ENCODE results near the gene NRP1. TPM values are rescaled to one million over a fixed set of nuclear protein-coding genes. Genes with fewer than 3 reads are reported as not detected.

The NRP1 gene
- total RNA-seq, 1 donor from 2014 or later: 486 TPM

DNA sequence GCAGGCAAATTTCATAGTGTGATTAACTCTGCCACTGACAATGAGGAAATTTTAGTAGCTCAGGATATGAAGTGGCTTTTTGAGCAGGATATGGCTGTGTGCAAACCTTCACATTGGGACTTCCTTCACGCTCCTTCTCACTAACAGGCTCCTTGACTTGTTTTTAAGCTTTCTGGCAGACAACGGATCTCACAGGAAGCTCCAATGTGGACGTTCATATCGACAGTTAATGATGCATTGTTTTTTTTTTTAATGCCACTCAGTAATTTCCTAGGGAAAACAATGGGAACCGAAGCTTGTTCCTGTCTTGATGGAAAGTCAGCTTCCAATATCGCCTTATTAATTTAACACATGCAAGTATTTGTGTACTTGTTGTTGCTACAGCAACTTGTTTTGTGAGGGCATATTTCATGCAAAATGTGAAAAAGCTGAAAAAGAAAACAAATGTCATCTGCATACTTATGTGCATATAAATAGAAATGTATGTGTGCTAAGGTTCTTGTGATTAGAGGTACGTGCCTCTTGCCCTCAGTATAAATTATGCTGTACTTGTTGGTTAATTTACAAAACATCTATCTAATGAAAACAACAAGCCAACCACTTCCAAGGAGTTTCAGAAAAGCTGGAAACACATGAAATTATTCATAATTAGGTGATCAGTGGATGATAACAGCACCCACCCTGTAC, 84.7 kb downstream of the NRP1 start:
- Mint-ChIP-seq H3K9me3 (ENCODE audit: unreplicated experiment) (no peaks in the 10 kb centered on the region), H3K27me3 (ENCODE audit: unreplicated experiment) (peaks cover 34% of the 10 kb centered on the region), H3K4me3 (ENCODE audit: unreplicated experiment) (peak overlapping the region; percentile 38), H3K36me3 (ENCODE audit: low read depth, unreplicated experiment) (peaks cover 86% of the 10 kb centered on the region), H3K4me1 (ENCODE audit: unreplicated experiment) (peaks cover 88% of the 10 kb centered on the region), H3K27ac (ENCODE audit: unreplicated experiment) (peak overlapping the region; percentile 98)
- TF ChIP-seq, protein P1, sequence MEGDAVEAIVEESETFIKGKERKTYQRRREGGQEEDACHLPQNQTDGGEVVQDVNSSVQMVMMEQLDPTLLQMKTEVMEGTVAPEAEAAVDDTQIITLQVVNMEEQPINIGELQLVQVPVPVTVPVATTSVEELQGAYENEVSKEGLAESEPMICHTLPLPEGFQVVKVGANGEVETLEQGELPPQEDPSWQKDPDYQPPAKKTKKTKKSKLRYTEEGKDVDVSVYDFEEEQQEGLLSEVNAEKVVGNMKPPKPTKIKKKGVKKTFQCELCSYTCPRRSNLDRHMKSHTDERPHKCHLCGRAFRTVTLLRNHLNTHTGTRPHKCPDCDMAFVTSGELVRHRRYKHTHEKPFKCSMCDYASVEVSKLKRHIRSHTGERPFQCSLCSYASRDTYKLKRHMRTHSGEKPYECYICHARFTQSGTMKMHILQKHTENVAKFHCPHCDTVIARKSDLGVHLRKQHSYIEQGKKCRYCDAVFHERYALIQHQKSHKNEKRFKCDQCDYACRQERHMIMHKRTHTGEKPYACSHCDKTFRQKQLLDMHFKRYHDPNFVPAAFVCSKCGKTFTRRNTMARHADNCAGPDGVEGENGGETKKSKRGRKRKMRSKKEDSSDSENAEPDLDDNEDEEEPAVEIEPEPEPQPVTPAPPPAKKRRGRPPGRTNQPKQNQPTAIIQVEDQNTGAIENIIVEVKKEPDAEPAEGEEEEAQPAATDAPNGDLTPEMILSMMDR (IDR thresholded peaks at IDR 0.05; ENCODE audit: unreplicated experiment): no peak
- no peak for DNase-seq (ENCODE audit: low spot score)

DNA sequence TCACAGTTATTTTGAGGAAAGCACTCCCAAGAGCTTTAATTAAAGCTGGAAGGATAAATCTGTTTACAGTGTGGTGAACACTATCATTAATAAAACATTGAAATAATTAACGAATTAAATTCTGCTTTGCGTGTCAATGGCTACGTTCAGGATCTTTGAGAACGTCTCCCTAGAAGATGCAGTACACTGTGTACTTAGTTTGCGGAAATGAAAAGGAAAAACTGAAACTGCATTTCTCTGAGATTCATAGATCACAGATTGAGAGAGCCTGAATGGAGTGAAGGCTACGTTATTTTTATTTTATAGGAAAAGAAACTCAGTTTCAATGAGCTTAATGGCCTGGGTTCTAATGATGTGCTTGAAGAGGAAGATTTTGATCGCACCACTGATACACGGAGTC, 85.3 kb downstream of the NRP1 start:
- Mint-ChIP-seq H3K9me3 (ENCODE audit: unreplicated experiment) (no peaks in the 10 kb centered on the region), H3K36me3 (ENCODE audit: low read depth, unreplicated experiment) (peaks cover 85% of the 10 kb centered on the region), H3K4me1 (ENCODE audit: unreplicated experiment) (peaks cover 89% of the 10 kb centered on the region), H3K27ac (ENCODE audit: unreplicated experiment) (peak overlapping the region; percentile 98), H3K4me3 (ENCODE audit: unreplicated experiment) (peak overlapping the region; percentile 38), H3K27me3 (ENCODE audit: unreplicated experiment) (peaks cover 34% of the 10 kb centered on the region)
- no peak for DNase-seq (ENCODE audit: low spot score)
- TF ChIP-seq, protein P1 (IDR thresholded peaks at IDR 0.05; ENCODE audit: unreplicated experiment): no peak

DNA sequence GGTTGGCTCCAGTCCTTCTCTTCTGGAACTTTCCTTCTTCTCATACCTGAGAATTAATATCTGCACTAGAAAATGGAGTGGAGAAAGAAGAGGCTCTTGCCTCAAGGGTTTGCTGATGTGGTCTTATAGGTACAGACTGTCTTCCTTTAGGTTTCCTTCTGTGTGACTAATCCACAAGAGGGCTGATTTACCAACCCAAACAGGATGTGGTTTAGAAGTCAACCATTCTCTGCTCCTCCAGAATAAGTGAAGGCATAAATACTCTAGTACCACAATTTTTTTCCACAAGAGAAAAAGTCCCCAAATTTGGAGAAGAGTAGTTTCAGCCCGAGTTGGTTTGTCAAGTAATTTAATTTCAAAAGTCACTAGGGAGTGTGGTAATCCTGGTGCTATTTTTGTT, 85.8 kb downstream of the NRP1 start:
- Mint-ChIP-seq H3K27ac (ENCODE audit: unreplicated experiment) (peak overlapping the region; percentile 98), H3K27me3 (ENCODE audit: unreplicated experiment) (peaks cover 32% of the 10 kb centered on the region), H3K36me3 (ENCODE audit: low read depth, unreplicated experiment) (peaks cover 83% of the 10 kb centered on the region), H3K4me3 (ENCODE audit: unreplicated experiment) (no peak overlapping the region), H3K9me3 (ENCODE audit: unreplicated experiment) (no peaks in the 10 kb centered on the region), H3K4me1 (ENCODE audit: unreplicated experiment) (peaks cover 85% of the 10 kb centered on the region)
- DNase-seq (ENCODE audit: low spot score): no peak
- TF ChIP-seq, protein P1 (IDR thresholded peaks at IDR 0.05; ENCODE audit: unreplicated experiment): no peak

DNA sequence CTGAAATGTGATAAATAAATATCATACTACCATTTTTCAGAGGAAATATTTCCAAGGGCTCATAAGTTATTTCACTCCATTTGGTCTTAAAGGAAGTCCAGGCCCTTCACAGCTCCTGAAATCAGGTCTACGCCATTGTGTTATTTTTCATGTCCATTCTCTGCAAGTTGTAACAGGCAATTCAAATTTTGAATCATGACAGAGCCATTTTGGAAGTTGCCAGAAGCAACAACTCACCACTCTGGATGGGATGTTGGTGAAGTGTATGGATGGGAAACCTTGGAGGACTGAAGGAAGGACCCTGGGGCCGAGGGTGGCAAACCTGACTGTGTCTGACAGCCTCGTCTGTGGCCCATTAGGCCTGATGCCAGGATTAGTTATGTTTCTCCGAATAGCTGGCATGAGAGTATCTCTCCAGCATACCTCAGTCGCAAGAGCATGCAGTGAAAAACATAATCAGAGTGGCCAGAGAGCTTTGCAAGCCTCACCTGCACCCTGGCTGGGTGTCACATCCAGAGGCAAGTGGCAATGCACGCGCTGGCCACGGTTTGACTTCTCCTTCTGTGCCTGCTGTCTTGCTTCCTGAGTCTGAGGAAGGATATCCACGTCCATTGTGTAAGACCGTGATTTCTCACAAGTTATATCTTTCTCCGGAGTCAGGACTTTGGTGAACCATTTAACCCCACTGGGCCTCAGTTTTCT, 87.1 kb downstream of the NRP1 start:
- H3K27me3 Mint-ChIP-seq (ENCODE audit: unreplicated experiment): peaks cover 23% of the 10 kb centered on the region
- peak overlapping the region; percentile 98 for H3K27ac Mint-ChIP-seq (ENCODE audit: unreplicated experiment)
- no peak for DNase-seq (ENCODE audit: low spot score)
- no peaks in the 10 kb centered on the region for H3K9me3 Mint-ChIP-seq (ENCODE audit: unreplicated experiment)
- H3K36me3 Mint-ChIP-seq (ENCODE audit: low read depth, unreplicated experiment): peaks cover 71% of the 10 kb centered on the region
- TF ChIP-seq, protein P1 (IDR thresholded peaks at IDR 0.05; ENCODE audit: unreplicated experiment): no peak
- peaks cover 77% of the 10 kb centered on the region for H3K4me1 Mint-ChIP-seq (ENCODE audit: unreplicated experiment)
- peak overlapping the region; percentile 59 for H3K4me3 Mint-ChIP-seq (ENCODE audit: unreplicated experiment)

DNA sequence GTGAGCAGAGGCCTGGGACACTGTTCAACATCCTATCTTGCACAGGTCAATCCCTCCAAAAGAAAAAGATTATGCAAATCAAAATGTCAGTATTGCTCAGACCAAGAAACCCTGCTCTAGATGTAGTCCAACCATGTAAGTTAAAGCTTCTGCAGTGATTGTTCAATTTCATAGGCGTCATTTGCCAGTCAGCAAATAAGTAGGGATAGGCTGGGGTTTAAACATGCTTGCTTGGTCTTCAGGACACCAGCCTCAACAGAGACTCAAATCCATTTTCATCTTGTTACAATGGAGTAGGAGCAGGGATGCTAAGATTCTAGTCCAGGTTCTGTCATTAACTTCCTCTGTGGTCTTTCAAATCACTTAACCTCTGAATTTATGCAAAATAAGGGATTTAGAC, 89.1 kb downstream of the NRP1 start:
- Mint-ChIP-seq H3K4me1 (ENCODE audit: unreplicated experiment) (peaks cover 73% of the 10 kb centered on the region), H3K36me3 (ENCODE audit: low read depth, unreplicated experiment) (peaks cover 59% of the 10 kb centered on the region), H3K27ac (ENCODE audit: unreplicated experiment) (no peak overlapping the region), H3K4me3 (ENCODE audit: unreplicated experiment) (no peak overlapping the region), H3K9me3 (ENCODE audit: unreplicated experiment) (no peaks in the 10 kb centered on the region), H3K27me3 (ENCODE audit: unreplicated experiment) (peaks cover 14% of the 10 kb centered on the region)
- TF ChIP-seq, protein P1 (IDR thresholded peaks at IDR 0.05; ENCODE audit: unreplicated experiment): no peak
- no peak for DNase-seq (ENCODE audit: low spot score)
